ENCODE results near the gene PGLYRP4.

PGLYRP4 gene

GRCh38 chr1:153309441-153309840, 39.2 kb downstream of the PGLYRP4 start:
- WGBS (ENCODE audit: insufficient coverage, insufficient read length), result no CpG with 5 or more reads among the region's 2 CpGs
- Histone ChIP-seq H3K27ac (ENCODE audit: low read length) (no peak overlapping the region), H3K4me3 (ENCODE audit: low read length) (no peak overlapping the region)

GRCh38 chr1:153308540-153308939, 40.1 kb downstream of the PGLYRP4 start:
- no peak overlapping the region for H3K4me3 ChIP-seq (ENCODE audit: low read length)
- WGBS (ENCODE audit: insufficient coverage, insufficient read length), result no CpG with 5 or more reads among the region's 2 CpGs
- no peaks in the 10 kb centered on the region for H3K9me3 ChIP-seq (ENCODE audit: control insufficient read depth, insufficient read depth, low read length)

More at GRCh38 chr1:153309441-153309840, 39.2 kb downstream of the PGLYRP4 start:
- peaks cover 1% of the 10 kb centered on the region; the same call in 1 of the 2 replicates for H3K4me1 ChIP-seq (ENCODE audit: control insufficient read depth, insufficient read depth, low read length)
- H3K9me3 ChIP-seq (ENCODE audit: control insufficient read depth, insufficient read depth, low read length), result no peaks in the 10 kb centered on the region
- H3K36me3 ChIP-seq (ENCODE audit: control insufficient read depth, insufficient read depth, low read length), result no peaks in the 10 kb centered on the region
- DNase-seq (ENCODE audit: low read depth, low spot score), result no peak
- H3K27me3 ChIP-seq (ENCODE audit: control insufficient read depth, insufficient read depth, low read length), result no peaks in the 10 kb centered on the region

DNA sequence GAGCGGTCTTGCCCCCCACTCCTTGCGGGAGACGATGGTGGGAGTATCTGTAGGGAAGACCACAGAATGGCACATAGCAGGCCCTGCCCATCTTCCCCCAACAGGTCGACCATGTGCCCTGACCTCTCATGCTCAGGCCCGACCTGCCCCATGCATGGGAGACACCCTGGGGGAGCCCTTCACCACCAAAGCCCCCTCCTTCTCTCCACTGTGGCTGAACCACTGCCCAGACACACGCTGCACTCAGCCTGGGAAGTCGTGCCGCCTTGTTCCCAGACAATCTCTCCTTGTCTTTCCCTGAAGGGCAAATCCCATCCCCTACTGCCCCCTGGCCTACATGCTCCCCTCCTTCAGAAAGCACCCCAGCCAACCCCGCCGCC, 41.4 kb downstream of the PGLYRP4 start:
- H3K4me3 ChIP-seq (ENCODE audit: low read length), result no peak overlapping the region
- DNase-seq (ENCODE audit: low read depth, low spot score), result no peak
- H3K9me3 ChIP-seq (ENCODE audit: control insufficient read depth, insufficient read depth, low read length), result no peaks in the 10 kb centered on the region
- peaks cover 1% of the 10 kb centered on the region; the same call in 1 of the 2 replicates for H3K4me1 ChIP-seq (ENCODE audit: control insufficient read depth, insufficient read depth, low read length)
- no CpG with 5 or more reads among the region's 10 CpGs for WGBS (ENCODE audit: insufficient coverage, insufficient read length)
- H3K36me3 ChIP-seq (ENCODE audit: control insufficient read depth, insufficient read depth, low read length), result no peaks in the 10 kb centered on the region
- H3K27me3 ChIP-seq (ENCODE audit: control insufficient read depth, insufficient read depth, low read length), result no peaks in the 10 kb centered on the region
- no peak overlapping the region for H3K27ac ChIP-seq (ENCODE audit: low read length)

More at GRCh38 chr1:153308540-153308939, 40.1 kb downstream of the PGLYRP4 start:
- no peak overlapping the region for H3K27ac ChIP-seq (ENCODE audit: low read length)
- peaks cover 1% of the 10 kb centered on the region; the same call in 1 of the 2 replicates for H3K4me1 ChIP-seq (ENCODE audit: control insufficient read depth, insufficient read depth, low read length)
- DNase-seq (ENCODE audit: low read depth, low spot score), result no peak
- H3K36me3 ChIP-seq (ENCODE audit: control insufficient read depth, insufficient read depth, low read length), result no peaks in the 10 kb centered on the region
- H3K27me3 ChIP-seq (ENCODE audit: control insufficient read depth, insufficient read depth, low read length), result no peaks in the 10 kb centered on the region

DNA sequence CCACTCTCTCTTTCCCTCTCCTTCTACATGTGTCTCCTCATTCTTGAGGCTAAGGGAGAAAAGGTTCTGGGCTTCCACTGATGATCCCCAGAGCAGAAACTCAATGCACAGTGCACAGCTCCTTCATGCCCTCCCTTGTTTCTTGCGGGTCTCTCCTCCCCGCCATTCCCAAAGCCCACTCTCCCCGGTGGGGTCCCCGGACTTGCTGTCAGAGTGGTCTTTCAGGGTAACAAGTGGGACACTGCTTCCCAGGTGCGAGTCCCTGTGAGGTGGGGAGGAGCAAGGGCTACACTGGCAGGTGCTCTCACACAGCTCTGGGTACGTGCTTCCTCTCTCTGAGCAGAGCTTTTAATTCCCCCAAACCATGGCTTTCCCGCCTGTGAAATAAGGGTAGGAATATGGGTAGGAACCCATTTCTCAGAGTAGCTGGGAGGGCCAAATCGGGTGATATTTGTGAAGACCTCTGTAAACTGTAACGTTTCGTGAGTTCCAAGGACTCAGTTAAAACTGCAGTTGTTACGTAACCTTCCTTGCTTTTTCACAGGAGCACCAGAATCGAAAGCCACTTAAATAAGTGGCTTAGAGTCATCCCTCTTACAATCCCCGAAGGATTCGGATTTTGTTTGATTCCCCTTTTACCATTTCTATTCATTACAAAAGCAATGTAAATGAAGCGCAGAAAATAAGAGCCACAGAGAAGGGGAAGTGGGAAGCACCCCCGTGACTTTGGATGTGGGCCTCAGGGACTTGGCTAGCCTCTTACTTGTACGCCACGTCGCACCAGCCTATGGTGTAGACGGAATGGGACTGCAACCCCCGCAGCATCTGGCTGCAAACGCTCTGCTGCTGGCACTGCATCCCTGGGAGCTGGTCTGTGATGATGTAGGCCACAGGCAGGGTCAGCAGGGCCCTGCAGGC, 42.1 kb downstream of the PGLYRP4 start:
- no peaks in the 10 kb centered on the region for H3K36me3 ChIP-seq (ENCODE audit: control insufficient read depth, insufficient read depth, low read length)
- DNase-seq (ENCODE audit: low read depth, low spot score), result no peak
- no peak overlapping the region; the same call in 1 of the 2 replicates for H3K4me3 ChIP-seq (ENCODE audit: low read length)
- H3K27me3 ChIP-seq (ENCODE audit: control insufficient read depth, insufficient read depth, low read length), result no peaks in the 10 kb centered on the region
- H3K27ac ChIP-seq (ENCODE audit: low read length), result no peak overlapping the region
- no peaks in the 10 kb centered on the region for H3K9me3 ChIP-seq (ENCODE audit: control insufficient read depth, insufficient read depth, low read length)
- no CpG with 5 or more reads among the region's 22 CpGs for WGBS (ENCODE audit: insufficient coverage, insufficient read length)
- peaks cover 1% of the 10 kb centered on the region; the same call in 1 of the 2 replicates for H3K4me1 ChIP-seq (ENCODE audit: control insufficient read depth, insufficient read depth, low read length)

GRCh38 chr1:153305682-153306081, 43.0 kb downstream of the PGLYRP4 start:
- Histone ChIP-seq H3K36me3 (ENCODE audit: control insufficient read depth, insufficient read depth, low read length) (no peaks in the 10 kb centered on the region), H3K9me3 (ENCODE audit: control insufficient read depth, insufficient read depth, low read length) (no peaks in the 10 kb centered on the region), H3K4me3 (ENCODE audit: low read length) (no peak overlapping the region), H3K27me3 (ENCODE audit: control insufficient read depth, insufficient read depth, low read length) (no peaks in the 10 kb centered on the region), H3K27ac (ENCODE audit: low read length) (no peak overlapping the region), H3K4me1 (ENCODE audit: control insufficient read depth, insufficient read depth, low read length) (peaks cover 1% of the 10 kb centered on the region; the same call in 1 of the 2 replicates)
- no CpG with 5 or more reads among the region's 6 CpGs for WGBS (ENCODE audit: insufficient coverage, insufficient read length)
- no peak for DNase-seq (ENCODE audit: low read depth, low spot score)

DNA sequence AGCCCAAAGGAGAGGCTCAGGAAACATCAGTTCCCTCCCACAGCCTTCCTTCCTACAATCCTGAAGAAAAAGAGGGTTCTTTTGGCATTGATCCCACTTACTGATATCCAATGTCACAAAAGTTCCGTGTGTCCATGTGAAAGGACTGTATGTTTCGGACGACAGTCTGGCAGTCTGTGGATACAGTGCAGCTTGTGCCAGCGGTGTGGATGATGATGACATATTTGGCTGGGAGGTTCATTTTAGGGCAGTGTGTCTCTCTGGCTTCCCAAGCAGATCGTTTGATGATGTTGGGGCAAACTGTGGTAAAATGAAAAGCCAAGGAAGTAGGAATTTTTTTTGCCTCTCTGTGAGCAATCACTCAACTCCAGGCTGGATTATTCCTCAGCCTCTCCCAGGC, 46.3 kb downstream of the PGLYRP4 start:
- Histone ChIP-seq H3K9me3 (ENCODE audit: control insufficient read depth, insufficient read depth, low read length) (no peaks in the 10 kb centered on the region), H3K4me1 (ENCODE audit: control insufficient read depth, insufficient read depth, low read length) (peaks cover 1% of the 10 kb centered on the region; the same call in 1 of the 2 replicates), H3K36me3 (ENCODE audit: control insufficient read depth, insufficient read depth, low read length) (no peaks in the 10 kb centered on the region), H3K27ac (ENCODE audit: low read length) (no peak overlapping the region), H3K4me3 (ENCODE audit: low read length) (no peak overlapping the region), H3K27me3 (ENCODE audit: control insufficient read depth, insufficient read depth, low read length) (no peaks in the 10 kb centered on the region)
- no peak for DNase-seq (ENCODE audit: low read depth, low spot score)
- WGBS (ENCODE audit: insufficient coverage, insufficient read length), result no CpG with 5 or more reads among the region's 5 CpGs

DNA sequence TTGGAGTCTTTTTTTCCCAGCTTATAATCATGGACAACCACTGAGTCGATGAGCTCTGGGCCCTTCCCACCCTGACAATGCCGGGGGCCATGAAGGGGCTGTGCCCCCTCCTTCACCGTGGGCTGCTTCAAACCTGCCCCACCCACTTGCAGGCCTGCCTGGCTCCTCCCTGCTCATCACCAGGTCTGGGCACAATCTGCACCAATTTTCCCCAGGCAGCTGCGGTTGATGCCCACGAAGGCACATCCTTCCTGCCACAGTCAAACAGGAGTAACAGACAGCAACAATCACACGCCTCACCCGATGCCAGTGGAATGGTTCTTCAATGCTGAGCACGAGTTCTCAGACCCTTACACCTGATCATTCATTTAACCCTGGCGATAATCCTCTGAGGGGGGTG, 54.8 kb downstream of the PGLYRP4 start:
- Histone ChIP-seq H3K4me1 (ENCODE audit: control insufficient read depth, insufficient read depth, low read length) (peaks cover 1% of the 10 kb centered on the region; the same call in 1 of the 2 replicates), H3K27ac (ENCODE audit: low read length) (no peak overlapping the region), H3K4me3 (ENCODE audit: low read length) (no peak overlapping the region), H3K27me3 (ENCODE audit: control insufficient read depth, insufficient read depth, low read length) (no peaks in the 10 kb centered on the region), H3K9me3 (ENCODE audit: control insufficient read depth, insufficient read depth, low read length) (no peaks in the 10 kb centered on the region), H3K36me3 (ENCODE audit: control insufficient read depth, insufficient read depth, low read length) (no peaks in the 10 kb centered on the region)
- DNase-seq (ENCODE audit: low read depth, low spot score), result no peak
- no CpG with 5 or more reads among the region's 9 CpGs for WGBS (ENCODE audit: insufficient coverage, insufficient read length)

DNA sequence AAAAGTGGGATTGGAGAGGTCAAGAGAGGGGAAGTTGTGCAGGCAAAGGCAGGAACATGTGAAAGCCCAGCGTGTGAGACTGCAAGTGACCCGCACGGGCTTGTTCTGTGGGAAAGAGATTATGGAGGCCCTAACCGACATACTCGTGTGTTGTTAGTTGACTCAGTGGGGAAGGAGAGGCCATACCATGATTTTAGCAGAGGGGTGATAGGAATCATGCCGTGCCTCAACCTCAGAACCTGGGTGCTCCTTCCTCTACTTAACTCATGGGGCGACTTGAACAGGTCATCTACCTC, 55.2 kb downstream of the PGLYRP4 start:
- H3K27ac ChIP-seq (ENCODE audit: low read length), result no peak overlapping the region
- H3K4me1 ChIP-seq (ENCODE audit: control insufficient read depth, insufficient read depth, low read length), result peaks cover 1% of the 10 kb centered on the region
- H3K36me3 ChIP-seq (ENCODE audit: control insufficient read depth, insufficient read depth, low read length), result no peaks in the 10 kb centered on the region
- DNase-seq (ENCODE audit: low read depth, low spot score), result no peak
- no peak overlapping the region for H3K4me3 ChIP-seq (ENCODE audit: low read length)
- H3K27me3 ChIP-seq (ENCODE audit: control insufficient read depth, insufficient read depth, low read length), result no peaks in the 10 kb centered on the region
- no peaks in the 10 kb centered on the region for H3K9me3 ChIP-seq (ENCODE audit: control insufficient read depth, insufficient read depth, low read length)
- WGBS (ENCODE audit: insufficient coverage, insufficient read length), result no CpG with 5 or more reads among the region's 7 CpGs

- Histone ChIP-seq H3K4me3 (ENCODE audit: low read length) (no peak overlapping the region), H3K4me1 (ENCODE audit: control insufficient read depth, insufficient read depth, low read length) (peaks cover 1% of the 10 kb centered on the region), H3K27ac (ENCODE audit: low read length) (no peak overlapping the region), H3K9me3 (ENCODE audit: control insufficient read depth, insufficient read depth, low read length) (no peaks in the 10 kb centered on the region), H3K36me3 (ENCODE audit: control insufficient read depth, insufficient read depth, low read length) (no peaks in the 10 kb centered on the region), H3K27me3 (ENCODE audit: control insufficient read depth, insufficient read depth, low read length) (no peaks in the 10 kb centered on the region)
- no peak for DNase-seq (ENCODE audit: low read depth, low spot score)
- WGBS (ENCODE audit: insufficient coverage, insufficient read length), result no CpG with 5 or more reads among the region's 25 CpGs
These were observed 55.7 kb downstream of the PGLYRP4 start for GRCh38 chr1:153292740-153293479.

GRCh38 chr1:153292185-153292584, 56.5 kb downstream of the PGLYRP4 start:
- whole genome bisulfite sequencing (ENCODE audit: insufficient coverage, insufficient read length), result no CpG with 5 or more reads among the region's 8 CpGs
- H3K9me3 ChIP-seq (ENCODE audit: control insufficient read depth, insufficient read depth, low read length), result no peaks in the 10 kb centered on the region
- H3K36me3 ChIP-seq (ENCODE audit: control insufficient read depth, insufficient read depth, low read length), result no peaks in the 10 kb centered on the region
- H3K4me3 ChIP-seq (ENCODE audit: low read length), result no peak overlapping the region
- no peak overlapping the region for H3K27ac ChIP-seq (ENCODE audit: low read length)
- DNase-seq (ENCODE audit: low read depth, low spot score), result no peak
- no peaks in the 10 kb centered on the region for H3K27me3 ChIP-seq (ENCODE audit: control insufficient read depth, insufficient read depth, low read length)
- peaks cover 1% of the 10 kb centered on the region for H3K4me1 ChIP-seq (ENCODE audit: control insufficient read depth, insufficient read depth, low read length)
